Mucosa of rectum (tissue), 2 donors: Measurements from ENCODE around the gene GRIN3B.
A peak's percentile ranks its signal among the peaks of the same experiment; 100 is the strongest.

Experiments used
- H3K27ac ChIP-seq, 2 donors: one replicate each; pipeline ENCODE4 v1.7.0; 2013; ENCODE audit warnings: inconsistent platforms in 2 of 2, low read depth in 2 of 2, low read length in 2 of 2
- H3K27me3 ChIP-seq, 2 donors: one replicate each; pipeline ENCODE4 v1.7.0; 2013; ENCODE audit warnings: low read length in 2 of 2; ENCODE audit not compliant: control insufficient read depth in 2 of 2, insufficient read depth in 2 of 2
- H3K36me3 ChIP-seq, 2 donors: one replicate each; pipeline ENCODE4 v1.7.0; 2013; ENCODE audit warnings: low read length in 2 of 2; ENCODE audit not compliant: control insufficient read depth in 2 of 2, insufficient read depth in 2 of 2
- H3K4me1 ChIP-seq, 2 donors: one replicate each; pipeline ENCODE4 v1.7.0; 2013; ENCODE audit warnings: low read length in 2 of 2, mild to moderate bottlenecking in 1 of 2; ENCODE audit not compliant: control insufficient read depth in 2 of 2, insufficient read depth in 2 of 2
- H3K4me3 ChIP-seq, 2 donors: one replicate each; pipeline ENCODE4 v1.7.0; 2013; ENCODE audit warnings: low read length in 2 of 2
- H3K9ac ChIP-seq, 2 donors: one replicate each; pipeline ENCODE4 v1.7.0; 2013; ENCODE audit warnings: low read length in 2 of 2, low read depth in 1 of 2, mild to moderate bottlenecking in 1 of 2
- H3K9me3 ChIP-seq, 2 donors: one replicate each; pipeline ENCODE4 v1.7.0; 2013; ENCODE audit warnings: low read length in 2 of 2; ENCODE audit not compliant: control insufficient read depth in 2 of 2
- donor health status: healthy.
- donor health status: Normal muscosa, but diverticular disease.

Gene GRIN3B

DNA sequence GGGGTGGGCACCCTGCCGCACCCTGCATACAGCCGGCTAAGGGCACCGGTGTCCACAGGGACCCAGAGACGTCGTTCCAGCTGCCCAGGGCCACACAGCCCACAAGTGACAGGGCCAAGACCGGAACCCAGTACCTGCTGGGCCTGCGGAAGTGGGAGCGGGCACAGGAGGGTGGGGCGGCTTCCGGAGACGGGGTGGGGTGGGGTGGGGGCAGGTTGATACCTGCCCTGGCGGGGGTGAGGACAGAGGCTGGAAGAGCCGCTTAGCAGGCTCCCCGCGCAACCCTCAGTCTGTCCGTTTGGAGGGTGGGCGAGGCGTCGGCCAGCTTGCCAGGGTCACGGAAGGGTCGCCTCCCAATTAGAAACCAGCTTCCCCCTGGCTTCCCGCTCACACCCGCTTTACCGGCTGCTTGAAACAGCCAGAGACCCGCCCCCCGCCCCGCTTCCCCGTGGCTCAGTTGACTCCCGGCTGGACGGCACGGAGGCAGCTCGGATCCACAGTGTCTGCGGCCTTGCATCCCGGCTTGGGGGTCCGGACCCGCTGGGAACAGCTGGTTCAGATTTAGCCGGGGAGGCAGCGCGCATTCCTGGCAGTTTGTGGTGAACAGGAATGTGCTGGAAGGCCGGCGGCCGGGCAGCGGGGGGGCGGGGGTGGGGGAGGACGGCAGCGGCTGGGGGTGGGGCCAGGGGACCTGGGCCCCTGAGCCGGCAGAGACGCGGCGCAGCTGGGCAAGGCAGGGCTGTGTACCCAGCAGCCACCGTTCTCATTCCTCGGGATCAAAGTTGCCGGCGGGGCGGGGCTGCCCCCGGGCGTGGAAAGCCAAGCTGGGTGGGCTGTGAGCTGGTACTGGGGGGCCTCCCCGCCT is 28.1 kb downstream of the GRIN3B start:
- peak overlapping the region; percentile 75 to 99 for H3K9ac ChIP-seq
- peak overlapping the region; percentile 71 to 80 for H3K4me3 ChIP-seq
- peaks cover 10 to 24% of the 10 kb centered on the region in 2 donors for H3K4me1 ChIP-seq
- H3K36me3 ChIP-seq, result peaks cover 5 to 13% of the 10 kb centered on the region in 2 donors
- peak overlapping the region; percentile 89 to 92 for H3K27ac ChIP-seq
- no peaks in the 10 kb centered on the region for H3K27me3 ChIP-seq
- no peaks in the 10 kb centered on the region for H3K9me3 ChIP-seq

- H3K4me1 ChIP-seq, result peaks cover 7 to 17% of the 10 kb centered on the region in 2 donors
- no peak overlapping the region for H3K27ac ChIP-seq
- no peak overlapping the region for H3K4me3 ChIP-seq
- H3K36me3 ChIP-seq, result peaks cover 5 to 19% of the 10 kb centered on the region in 2 donors
- no peaks in the 10 kb centered on the region for H3K27me3 ChIP-seq
- H3K9me3 ChIP-seq, result no peaks in the 10 kb centered on the region
- H3K9ac ChIP-seq, result no peak overlapping the region
Measured at GRCh38 chr19:1032264-1032867, 32.1 kb downstream of the GRIN3B start.

DNA sequence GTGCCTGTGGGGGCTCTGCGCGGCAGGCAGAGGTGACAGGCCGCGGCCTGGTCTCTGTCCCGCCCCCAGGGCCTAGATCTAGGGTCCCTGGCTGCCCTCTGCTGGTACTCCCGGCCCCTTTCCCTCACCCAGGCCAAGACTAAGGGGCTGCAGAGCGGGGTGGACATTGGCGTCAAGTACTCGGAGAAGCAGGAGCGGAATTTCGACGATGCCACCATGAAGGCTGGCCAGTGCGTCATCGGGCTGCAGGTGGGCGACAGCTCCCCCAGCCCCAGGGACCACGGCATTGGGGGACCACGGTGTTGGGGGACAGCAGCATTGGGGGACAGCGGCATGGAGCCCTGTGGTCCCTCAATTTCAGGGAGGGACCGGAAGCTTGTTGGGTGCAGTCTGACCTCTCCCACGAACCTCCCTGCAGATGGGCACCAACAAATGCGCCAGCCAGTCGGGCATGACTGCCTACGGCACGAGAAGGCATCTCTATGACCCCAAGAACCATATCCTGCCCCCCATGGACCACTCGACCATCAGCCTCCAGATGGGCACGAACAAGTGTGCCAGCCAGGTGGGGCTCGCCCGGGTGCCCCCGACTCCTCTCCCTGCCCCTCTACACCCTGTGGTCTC is 35.9 kb downstream of the GRIN3B start:
- peaks cover 15 to 27% of the 10 kb centered on the region in 2 donors for H3K4me1 ChIP-seq
- no peaks in the 10 kb centered on the region for H3K9me3 ChIP-seq
- peaks cover 5 to 18% of the 10 kb centered on the region in 2 donors for H3K36me3 ChIP-seq
- no peak overlapping the region for H3K9ac ChIP-seq
- H3K4me3 ChIP-seq, result no peak overlapping the region
- H3K27me3 ChIP-seq, result no peaks in the 10 kb centered on the region
- H3K27ac ChIP-seq, result no peak overlapping the region

DNA sequence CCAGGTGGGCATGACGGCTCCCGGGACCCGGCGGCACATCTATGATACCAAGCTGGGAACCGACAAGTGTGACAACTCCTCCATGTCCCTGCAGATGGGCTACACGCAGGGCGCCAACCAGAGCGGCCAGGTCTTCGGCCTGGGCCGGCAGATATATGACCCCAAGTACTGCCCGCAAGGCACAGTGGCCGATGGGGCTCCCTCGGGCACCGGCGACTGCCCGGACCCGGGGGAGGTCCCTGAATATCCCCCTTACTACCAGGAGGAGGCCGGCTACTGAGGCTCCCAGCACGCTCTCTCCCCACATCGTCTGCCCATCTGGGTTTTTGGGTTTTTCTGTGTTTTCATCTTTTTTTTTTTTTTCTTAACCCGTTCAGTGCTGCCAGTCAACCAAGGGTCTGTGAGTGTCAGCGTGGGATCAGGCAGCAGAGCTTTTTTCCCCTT is 37.4 kb downstream of the GRIN3B start:
- peak overlapping the region; percentile 51 to 68 for H3K27ac ChIP-seq
- H3K27me3 ChIP-seq, result no peaks in the 10 kb centered on the region
- no peaks in the 10 kb centered on the region for H3K9me3 ChIP-seq
- peaks cover 0 to 9% of the 10 kb centered on the region in 2 donors for H3K36me3 ChIP-seq
- no peak overlapping the region for H3K9ac ChIP-seq
- H3K4me1 ChIP-seq, result peaks cover 28 to 40% of the 10 kb centered on the region in 2 donors
- no peak overlapping the region for H3K4me3 ChIP-seq

DNA sequence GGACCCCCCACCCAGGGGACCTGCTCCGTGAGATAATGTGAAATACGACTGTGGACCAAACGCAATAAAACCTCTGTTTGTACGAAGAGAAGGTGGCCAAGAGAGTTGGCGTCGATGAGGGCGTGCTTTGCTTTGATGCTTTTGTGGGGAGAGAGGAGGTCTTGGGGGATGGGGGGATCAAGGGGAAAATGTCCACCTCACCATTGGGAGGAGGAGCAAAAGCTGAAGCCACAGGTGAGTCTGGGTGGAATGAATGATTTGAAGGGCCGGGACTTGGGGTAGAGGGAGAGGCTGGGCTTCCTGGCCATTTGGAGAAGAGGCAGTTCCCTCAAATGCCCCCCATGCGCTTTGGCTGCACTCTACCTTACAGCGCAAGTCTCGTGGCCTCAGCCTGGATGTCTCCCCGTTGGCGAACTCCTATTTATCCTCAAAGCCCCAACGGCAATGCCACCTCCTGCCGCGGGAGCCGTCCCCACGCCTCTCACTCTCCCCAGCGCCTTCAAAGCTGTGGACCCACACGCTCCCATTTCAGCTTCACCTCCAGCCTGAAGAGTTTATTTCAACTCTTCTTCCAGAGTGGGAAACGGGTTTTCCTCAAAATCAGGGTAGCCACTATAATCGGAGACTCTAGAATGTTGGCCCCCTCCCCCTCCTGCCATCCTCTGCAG is 38.9 kb downstream of the GRIN3B start:
- no peaks in the 10 kb centered on the region for H3K27me3 ChIP-seq
- no peaks in the 10 kb centered on the region for H3K9me3 ChIP-seq
- H3K36me3 ChIP-seq, result peaks cover 0 to 6% of the 10 kb centered on the region in 2 donors
- peak overlapping the region in 1 of 2 donors; percentile 83 for H3K27ac ChIP-seq
- no peak overlapping the region for H3K9ac ChIP-seq
- H3K4me1 ChIP-seq, result peaks cover 34 to 46% of the 10 kb centered on the region in 2 donors
- H3K4me3 ChIP-seq, result peak overlapping the region in 1 of 2 donors; percentile 81

DNA sequence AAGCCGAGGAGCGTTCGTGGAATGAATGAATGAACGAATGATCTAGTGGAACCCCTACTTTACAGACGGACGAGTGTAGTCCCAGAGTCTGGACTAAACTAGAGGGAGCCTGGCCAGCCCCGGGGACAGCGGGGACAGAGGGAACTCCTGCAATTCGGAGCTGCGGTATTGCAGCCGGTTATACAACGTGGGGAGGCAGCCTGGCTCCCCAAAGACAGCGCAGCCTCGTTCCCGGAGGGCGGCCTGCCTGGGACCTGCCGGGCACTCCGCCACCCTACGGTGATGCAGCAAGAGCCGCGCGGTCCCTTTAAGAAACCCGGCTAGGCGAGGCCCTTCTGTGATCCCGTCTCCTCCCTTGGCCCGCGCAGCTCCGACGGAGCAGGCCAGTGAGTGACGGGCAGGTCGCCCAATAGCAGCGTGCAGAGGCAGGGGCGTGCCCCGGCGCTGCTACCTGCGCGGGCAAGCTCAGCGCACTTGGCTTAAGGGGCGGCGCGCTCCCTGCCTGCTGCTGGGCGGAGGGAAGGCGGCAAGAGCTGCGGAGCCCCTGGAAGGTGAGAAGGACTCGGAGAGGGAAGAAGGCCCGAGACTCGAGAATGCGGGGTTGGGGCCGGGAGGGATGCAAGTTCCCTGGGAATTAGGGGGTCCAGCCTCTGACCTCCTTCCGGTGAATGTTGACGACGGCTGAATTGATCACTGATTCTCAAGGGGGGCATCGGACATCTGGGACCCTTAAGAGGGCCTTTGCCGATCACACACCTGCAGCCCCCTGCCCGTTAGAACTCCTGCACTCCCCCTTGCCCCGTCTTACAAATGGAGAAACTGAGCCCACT is 39.6 kb downstream of the GRIN3B start, which contains the start of gene ABCA7:
ABCA7 (plus strand) TSS at position 462 of the 830 bp plus-strand sequence. CDS start 1,255 bp downstream, outside the sequence.
- Histone ChIP-seq H3K4me1 (peaks cover 34 to 46% of the 10 kb centered on the region in 2 donors), H3K4me3 (peak within 1 kb of the TSS; percentile 76 to 81), H3K27me3 (no peaks in the 10 kb centered on the region), H3K27ac (peak within 1 kb of the TSS; percentile 83), H3K9me3 (no peaks in the 10 kb centered on the region), H3K9ac (peak within 1 kb of the TSS; percentile 10 to 77), H3K36me3 (peaks cover 0 to 6% of the 10 kb centered on the region in 2 donors)

DNA sequence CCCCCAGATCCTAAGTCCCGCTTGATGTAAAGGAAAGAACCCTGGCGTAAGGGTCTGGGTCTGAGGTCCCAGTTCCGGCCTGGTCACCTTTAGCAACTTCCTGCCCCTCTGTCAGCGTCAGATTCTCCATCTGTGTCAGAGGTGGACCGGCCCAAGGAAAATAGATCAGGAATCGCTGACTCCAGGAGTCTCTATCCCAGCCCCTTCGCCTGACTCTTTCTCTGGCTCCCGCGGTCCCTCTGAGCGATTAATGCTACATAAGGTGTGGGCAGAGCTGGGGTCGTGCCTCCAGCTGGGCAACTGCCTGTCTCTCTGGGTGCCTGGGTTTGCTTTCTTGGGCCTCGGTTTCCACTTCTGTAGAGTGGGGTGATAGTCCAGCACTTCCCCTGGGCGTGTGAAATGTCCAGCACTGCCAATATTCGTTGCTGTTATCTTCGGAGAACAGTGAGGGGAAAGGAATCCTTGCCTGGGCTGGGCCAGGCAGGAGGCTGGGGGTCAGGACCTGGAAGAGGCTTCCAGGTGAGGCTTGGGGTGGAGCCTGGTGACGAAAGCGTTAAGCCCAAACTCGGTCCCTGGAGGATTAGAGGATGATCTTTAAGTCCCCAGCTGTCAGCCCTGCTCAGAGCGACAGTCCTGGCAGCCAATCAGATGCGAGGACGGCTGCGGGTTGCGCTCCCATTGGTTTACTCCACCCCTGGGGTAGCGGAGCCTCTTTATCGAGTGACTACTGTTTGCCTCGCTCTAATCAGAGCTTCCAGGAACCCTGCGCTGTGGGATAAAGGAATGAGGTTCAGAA is 40.5 kb downstream of the GRIN3B start:
- Histone ChIP-seq H3K4me3 (peak overlapping the region; percentile 76 to 81), H3K9ac (peak overlapping the region; percentile 41 to 77), H3K9me3 (no peaks in the 10 kb centered on the region), H3K27me3 (no peaks in the 10 kb centered on the region), H3K36me3 (peaks cover 0 to 6% of the 10 kb centered on the region in 2 donors), H3K4me1 (peaks cover 34 to 46% of the 10 kb centered on the region in 2 donors), H3K27ac (peak overlapping the region; percentile 83)

DNA sequence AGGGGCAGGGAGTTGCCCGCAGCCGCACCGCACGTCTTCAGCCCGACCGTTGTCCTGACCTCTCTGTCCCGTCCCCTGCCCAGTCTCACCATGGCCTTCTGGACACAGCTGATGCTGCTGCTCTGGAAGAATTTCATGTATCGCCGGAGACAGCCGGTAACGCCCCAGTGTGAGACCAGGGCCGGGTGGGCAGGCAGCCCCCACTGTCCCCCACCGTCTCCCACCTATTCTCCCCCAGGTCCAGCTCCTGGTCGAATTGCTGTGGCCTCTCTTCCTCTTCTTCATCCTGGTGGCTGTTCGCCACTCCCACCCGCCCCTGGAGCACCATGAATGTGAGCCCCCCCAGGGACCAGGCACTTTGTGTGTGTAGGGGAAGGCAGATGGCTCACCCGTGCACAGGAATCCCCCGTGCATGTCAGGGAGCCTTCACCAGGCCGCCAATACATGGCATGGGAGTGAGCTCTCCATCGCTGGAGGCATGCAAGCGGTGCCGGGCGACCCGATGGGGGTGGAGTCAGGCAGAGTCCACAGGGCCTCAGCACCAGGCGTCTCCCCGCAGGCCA is 41.1 kb downstream of the GRIN3B start:
- peaks cover 34 to 46% of the 10 kb centered on the region in 2 donors for H3K4me1 ChIP-seq
- no peaks in the 10 kb centered on the region for H3K9me3 ChIP-seq
- peak overlapping the region; percentile 63 to 77 for H3K9ac ChIP-seq
- H3K27me3 ChIP-seq, result no peaks in the 10 kb centered on the region
- H3K27ac ChIP-seq, result peak overlapping the region; percentile 83
- peak overlapping the region; percentile 76 to 81 for H3K4me3 ChIP-seq
- H3K36me3 ChIP-seq, result peaks cover 0 to 2% of the 10 kb centered on the region in 2 donors
